ENCODE measurements around the gene RAC3.

DNA sequence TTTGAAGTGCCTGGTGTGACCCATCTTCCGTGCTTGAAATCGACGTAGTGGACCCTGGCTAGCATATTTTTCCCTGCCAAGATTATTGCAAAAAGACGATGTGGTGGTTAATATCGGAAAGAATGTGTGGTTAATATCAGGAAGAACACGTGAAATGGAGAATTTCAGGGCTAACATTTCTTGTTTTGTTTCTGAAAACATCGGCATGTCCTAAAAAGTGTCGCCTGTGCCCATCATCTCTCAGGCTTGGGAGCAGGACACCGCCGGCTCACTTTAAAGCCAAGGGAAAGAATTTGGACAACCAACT lies 6.4 kb downstream of the RAC3 start:
- TF ChIP-seq, protein P1, sequence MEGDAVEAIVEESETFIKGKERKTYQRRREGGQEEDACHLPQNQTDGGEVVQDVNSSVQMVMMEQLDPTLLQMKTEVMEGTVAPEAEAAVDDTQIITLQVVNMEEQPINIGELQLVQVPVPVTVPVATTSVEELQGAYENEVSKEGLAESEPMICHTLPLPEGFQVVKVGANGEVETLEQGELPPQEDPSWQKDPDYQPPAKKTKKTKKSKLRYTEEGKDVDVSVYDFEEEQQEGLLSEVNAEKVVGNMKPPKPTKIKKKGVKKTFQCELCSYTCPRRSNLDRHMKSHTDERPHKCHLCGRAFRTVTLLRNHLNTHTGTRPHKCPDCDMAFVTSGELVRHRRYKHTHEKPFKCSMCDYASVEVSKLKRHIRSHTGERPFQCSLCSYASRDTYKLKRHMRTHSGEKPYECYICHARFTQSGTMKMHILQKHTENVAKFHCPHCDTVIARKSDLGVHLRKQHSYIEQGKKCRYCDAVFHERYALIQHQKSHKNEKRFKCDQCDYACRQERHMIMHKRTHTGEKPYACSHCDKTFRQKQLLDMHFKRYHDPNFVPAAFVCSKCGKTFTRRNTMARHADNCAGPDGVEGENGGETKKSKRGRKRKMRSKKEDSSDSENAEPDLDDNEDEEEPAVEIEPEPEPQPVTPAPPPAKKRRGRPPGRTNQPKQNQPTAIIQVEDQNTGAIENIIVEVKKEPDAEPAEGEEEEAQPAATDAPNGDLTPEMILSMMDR (conservative IDR thresholded peaks at IDR 0.05 in 1 of 2, IDR thresholded peaks at IDR 0.05 in 1 of 2; ENCODE audit: extremely low read depth in 1 of 2, insufficient read depth in 1 of 2, low read depth in 1 of 2, low read length in 2 of 2) = no peak
- no peak for TF ChIP-seq EZH2 (IDR thresholded peaks at IDR 0.05; ENCODE audit: borderline replicate concordance, low read length)

Data from mammary epithelial cell (primary cell).